GM19193 (cell line): Measurements from ENCODE around the gene TLCD4.

Source experiments
- POLR2A ChIP-seq: IDR thresholded peaks from 4 replicates; pipeline ENCODE4 v1.6.1; 2011; ENCODE audit not compliant: insufficient read depth, insufficient read length; ENCODE audit errors: extremely low read depth

The TLCD4 gene

GRCh38 chr1:95124342-95124741 lies 7.2 kb downstream of the TLCD4 start:
- no peak for TF ChIP-seq POLR2A

DNA sequence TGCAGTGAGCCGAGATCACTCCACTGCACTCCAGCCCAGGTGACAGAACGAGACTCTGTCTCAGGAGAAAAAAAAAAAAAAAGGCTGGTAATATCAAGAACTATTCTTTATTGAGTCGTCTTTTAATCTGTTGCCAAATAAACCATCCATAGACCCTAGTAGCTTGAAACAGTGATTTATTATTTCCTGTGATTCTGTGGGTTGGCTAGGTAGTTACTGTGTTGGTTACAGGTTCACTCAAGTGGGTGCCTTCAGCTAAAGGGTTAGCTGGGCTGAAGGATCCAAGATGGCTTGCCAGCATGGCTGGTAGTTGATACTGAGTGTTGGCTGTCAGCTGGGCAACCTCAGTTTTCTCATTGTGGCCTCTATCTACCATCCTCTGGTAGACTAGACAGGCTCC lies 9.2 kb downstream of the TLCD4 start:
- TF ChIP-seq POLR2A, result no peak

- TF ChIP-seq POLR2A, result no peak
These were observed 9.7 kb downstream of the TLCD4 start for GRCh38 chr1:95126846-95127245.

GRCh38 chr1:95127380-95127779 lies 10.2 kb downstream of the TLCD4 start:
- no peak for TF ChIP-seq POLR2A

GRCh38 chr1:95132762-95133161 lies 15.6 kb downstream of the TLCD4 start:
- no peak for TF ChIP-seq POLR2A

GRCh38 chr1:95133687-95134086 lies 16.5 kb downstream of the TLCD4 start:
- no peak for TF ChIP-seq POLR2A

- no peak for TF ChIP-seq POLR2A
These were observed 21.1 kb downstream of the TLCD4 start for GRCh38 chr1:95138223-95138622.

- no peak for TF ChIP-seq POLR2A
These were observed 21.9 kb downstream of the TLCD4 start for GRCh38 chr1:95139039-95139438.

GRCh38 chr1:95140791-95141190 lies 23.6 kb downstream of the TLCD4 start:
- TF ChIP-seq POLR2A, result no peak

DNA sequence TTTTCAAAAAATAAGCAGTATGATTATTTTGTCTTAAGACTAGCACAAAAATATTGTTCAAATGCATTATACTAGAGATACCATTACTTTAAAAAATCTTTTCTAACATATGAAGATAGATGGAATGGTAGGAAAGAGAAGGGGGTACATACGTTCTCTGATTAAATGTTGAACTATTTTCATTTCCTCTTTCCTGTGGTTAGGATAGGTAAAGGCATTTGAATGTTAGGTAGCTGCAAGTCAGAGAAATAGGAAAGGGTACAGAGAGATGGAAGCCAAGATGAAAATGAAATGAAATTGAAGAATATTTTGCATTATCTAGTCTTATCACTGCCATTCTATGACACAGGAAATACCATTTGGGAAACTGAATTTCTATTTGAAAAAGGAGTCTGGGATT lies 28.3 kb downstream of the TLCD4 start:
- TF ChIP-seq POLR2A, result no peak

DNA sequence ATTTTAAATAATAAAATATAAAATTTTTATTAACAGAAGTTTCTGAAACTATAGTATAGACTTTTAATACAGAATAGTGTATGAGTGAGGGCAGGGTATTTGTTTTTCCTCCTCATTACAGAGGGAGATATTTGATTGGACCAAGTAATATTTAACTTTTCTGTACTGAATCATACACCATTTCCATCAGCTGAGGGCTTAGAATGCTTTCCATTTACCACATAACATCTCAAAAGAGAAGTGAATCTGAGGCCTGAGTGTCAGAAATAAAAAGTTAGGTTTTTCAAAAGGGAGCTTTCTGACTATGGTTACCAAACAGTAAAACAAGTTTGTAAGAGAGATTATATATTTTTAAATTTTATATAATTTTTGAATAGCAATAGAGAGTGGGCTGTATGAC lies 29.5 kb downstream of the TLCD4 start:
- TF ChIP-seq POLR2A, result no peak

GRCh38 chr1:95154096-95154495 lies 36.9 kb downstream of the TLCD4 start:
- no peak for TF ChIP-seq POLR2A
